Measurements from ENCODE around the gene COMT. TPM values are rescaled to one million over a fixed set of nuclear protein-coding genes. Genes with fewer than 3 reads are reported as not detected.

COMT gene
- total RNA-seq, 1 experiment from 2014 or later, result 288 TPM

DNA sequence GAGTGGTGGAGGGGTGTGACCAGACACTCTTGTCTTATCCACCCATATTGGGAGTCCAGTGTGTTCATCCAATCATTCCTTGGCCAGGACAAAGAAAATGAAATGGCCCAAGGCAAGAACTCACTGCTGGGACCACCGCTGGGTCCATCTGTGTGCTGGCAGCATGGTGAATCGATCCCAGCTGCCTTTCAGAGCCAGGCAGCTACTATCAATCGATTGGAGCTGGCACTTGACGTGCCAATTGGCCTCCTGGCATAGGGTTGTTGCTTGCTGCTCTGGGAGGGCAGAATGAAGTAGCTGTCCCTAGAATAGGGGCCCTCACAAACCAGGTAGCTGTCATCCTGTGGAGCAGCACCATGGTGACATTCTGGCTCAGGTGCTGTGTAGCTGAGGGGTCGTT is 76.4 kb downstream of the COMT start:
- DNase-seq (ENCODE audit: low read depth in 1 of 2, low spot score in 2 of 2), result no peak
- Histone ChIP-seq H3K4me3 (no peak overlapping the region), H3K36me3 (peaks cover 12% of the 10 kb centered on the region), H3K27me3 (replicated peaks) (peaks cover 23% of the 10 kb centered on the region), H3K4me1 (replicated peaks) (peaks cover 34% of the 10 kb centered on the region), H3K9me3 (replicated peaks) (no peaks in the 10 kb centered on the region; the same call in 1 of the 2 replicates), H3K27ac (no peak overlapping the region)

Other genes starting within 250 kb of the COMT start
- gene SEPTIN5, start 227.3 kb upstream of the COMT start, total RNA-seq (2014; rRNA removed; shearing (Covaris generic)), result 8.8 and 13.3 TPM in 2 replicates
- gene GP1BB, start 218.2 kb upstream of the COMT start, total RNA-seq (2014; rRNA removed; shearing (Covaris generic)), result 0.53 and 4.9 TPM in 2 replicates
- 0.31 and 0.61 TPM in 2 replicates for gene TBX1, start 181.0 kb upstream of the COMT start, total RNA-seq (2014; rRNA removed; shearing (Covaris generic))
- gene GNB1L, start 86.9 kb upstream of the COMT start, total RNA-seq (2014; rRNA removed; shearing (Covaris generic)), result 12.2 and 17.7 TPM in 2 replicates
- gene RTL10, start 86.9 kb upstream of the COMT start, total RNA-seq (2014; rRNA removed; shearing (Covaris generic)), result 11.5 and 11.7 TPM in 2 replicates
- 25.5 and 42.5 TPM in 2 replicates for gene TXNRD2, start within 50 bp of the COMT start, total RNA-seq (2014; rRNA removed; shearing (Covaris generic))
- gene ARVCF, start 75.1 kb downstream of the COMT start, total RNA-seq (2014; rRNA removed; shearing (Covaris generic)), result 1.4 and 3.0 TPM in 2 replicates
- gene TANGO2, start 79.3 kb downstream of the COMT start, total RNA-seq (2014; rRNA removed; shearing (Covaris generic)), result 19.6 and 36.9 TPM in 2 replicates
- gene DGCR8, start 138.5 kb downstream of the COMT start, total RNA-seq (2014; rRNA removed; shearing (Covaris generic)), result 24.8 and 26.5 TPM in 2 replicates
- gene RANBP1, start 174.3 kb downstream of the COMT start, total RNA-seq (2014; rRNA removed; shearing (Covaris generic)), result 962 and 1,093 TPM in 2 replicates
- gene TRMT2A, start 175.5 kb downstream of the COMT start, total RNA-seq (2014; rRNA removed; shearing (Covaris generic)), result 39.9 and 58.7 TPM in 2 replicates
- gene ZDHHC8, start 190.0 kb downstream of the COMT start, total RNA-seq (2014; rRNA removed; shearing (Covaris generic)), result 9.0 and 10.6 TPM in 2 replicates
- gene CCDC188, start 209.3 kb downstream of the COMT start, total RNA-seq (2014; rRNA removed; shearing (Covaris generic)), result 0.16 and 0.84 TPM in 2 replicates

Measured in SJSA1 (cell line).